GM03348 (cell line): ENCODE measurements around the gene GPR25.

Source experiments
- DNase-seq: peaks from one replicate; pipeline ENCODE4 v3.0.0; 2012; ENCODE audit warnings: low spot score

GPR25 gene

DNA sequence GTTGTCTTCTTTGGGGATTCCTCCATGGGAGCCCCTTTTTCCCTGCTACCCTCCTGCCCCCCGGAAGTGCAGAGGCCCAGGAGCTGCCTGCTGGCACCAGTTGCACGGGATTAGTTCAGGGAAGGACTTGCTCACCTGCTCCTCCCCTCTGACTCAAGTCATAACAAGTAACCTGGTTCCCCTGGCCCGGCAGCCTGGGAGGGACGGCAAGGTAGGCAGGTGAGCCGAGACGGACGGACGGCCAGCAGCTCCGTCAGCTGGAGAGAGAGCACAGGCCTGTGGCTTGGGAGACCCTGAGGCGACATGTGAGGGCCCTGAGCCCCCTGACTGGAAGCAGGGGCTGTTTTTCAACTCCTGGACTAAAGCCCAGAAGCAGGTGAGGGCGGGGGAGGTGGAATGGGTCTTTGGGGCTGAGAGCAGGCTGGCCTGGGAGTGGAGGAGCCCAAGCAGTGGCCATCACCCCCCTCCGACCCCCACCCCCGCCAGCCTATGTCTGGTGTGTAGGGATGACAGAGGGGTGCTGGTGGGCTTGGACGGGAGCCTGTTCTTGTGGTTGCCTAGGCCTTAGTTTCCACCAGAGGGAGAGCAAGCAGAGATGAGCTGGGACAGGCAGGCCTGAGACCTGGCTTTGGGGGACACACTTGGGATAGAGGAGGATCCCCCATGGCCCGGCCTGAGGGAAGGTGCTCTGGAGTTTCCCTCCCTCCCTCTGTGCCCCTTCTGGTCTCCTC lies 22.1 kb downstream of the GPR25 start, which contains the start of gene INAVA:
Gene INAVA (plus strand): TSS at position 189 of the 731 bp plus-strand sequence. CDS start 3,501 bp downstream, outside the sequence.
- no peak for DNase-seq

DNA sequence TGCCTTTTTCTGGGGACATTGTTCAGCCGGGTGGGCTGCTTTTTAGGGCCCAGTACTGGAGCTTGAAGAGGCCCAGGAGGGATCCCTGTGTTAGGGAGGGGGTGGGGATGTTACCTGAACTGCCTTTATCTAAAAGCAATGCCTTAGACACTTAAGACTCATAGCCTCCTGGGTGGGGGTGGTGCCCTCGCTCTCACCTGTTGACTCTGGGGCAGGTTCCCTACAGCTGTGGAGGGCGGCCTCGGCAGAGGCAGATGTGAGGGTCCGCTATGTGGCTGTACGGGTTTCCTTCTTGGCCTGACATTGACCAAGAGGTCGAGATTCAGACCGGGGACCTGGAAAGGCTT lies 22.6 kb downstream of the GPR25 start:
- no peak for DNase-seq

DNA sequence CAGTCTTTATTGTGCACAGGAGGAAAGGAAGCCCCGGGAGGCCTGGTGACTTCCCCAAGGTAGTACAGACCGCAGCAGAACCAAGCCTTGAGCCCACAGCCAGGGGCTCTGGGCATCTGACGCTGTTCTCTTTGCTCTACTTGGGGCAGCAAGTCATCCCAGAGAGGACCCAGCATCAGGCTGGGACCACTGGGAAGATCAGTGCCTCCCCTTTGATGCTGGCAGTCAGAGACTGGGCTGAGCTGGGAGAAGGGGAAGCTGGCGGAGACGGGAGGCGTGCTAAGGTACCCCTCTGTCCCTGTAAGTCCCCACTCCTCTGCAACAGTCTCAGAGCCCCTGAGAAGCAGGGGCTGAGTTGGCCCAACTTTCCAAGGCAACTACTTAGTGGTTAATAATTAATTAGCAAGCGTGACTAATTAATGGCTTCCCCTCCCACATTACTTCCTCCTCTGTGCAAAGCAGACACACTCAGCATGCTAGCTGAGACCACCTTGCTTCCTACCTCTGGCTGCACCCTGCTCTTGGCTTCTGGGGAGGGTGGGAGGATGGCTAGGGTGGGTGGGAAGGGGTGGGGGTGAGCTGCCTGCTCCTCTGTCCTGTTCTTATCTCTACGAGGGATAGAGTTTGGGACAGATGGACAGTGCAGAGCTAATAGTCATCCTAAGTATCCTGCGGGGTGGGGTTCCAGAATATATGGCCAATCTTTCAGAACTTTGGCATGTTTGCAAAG lies 23.2 kb downstream of the GPR25 start:
- DNase-seq, result no peak

DNA sequence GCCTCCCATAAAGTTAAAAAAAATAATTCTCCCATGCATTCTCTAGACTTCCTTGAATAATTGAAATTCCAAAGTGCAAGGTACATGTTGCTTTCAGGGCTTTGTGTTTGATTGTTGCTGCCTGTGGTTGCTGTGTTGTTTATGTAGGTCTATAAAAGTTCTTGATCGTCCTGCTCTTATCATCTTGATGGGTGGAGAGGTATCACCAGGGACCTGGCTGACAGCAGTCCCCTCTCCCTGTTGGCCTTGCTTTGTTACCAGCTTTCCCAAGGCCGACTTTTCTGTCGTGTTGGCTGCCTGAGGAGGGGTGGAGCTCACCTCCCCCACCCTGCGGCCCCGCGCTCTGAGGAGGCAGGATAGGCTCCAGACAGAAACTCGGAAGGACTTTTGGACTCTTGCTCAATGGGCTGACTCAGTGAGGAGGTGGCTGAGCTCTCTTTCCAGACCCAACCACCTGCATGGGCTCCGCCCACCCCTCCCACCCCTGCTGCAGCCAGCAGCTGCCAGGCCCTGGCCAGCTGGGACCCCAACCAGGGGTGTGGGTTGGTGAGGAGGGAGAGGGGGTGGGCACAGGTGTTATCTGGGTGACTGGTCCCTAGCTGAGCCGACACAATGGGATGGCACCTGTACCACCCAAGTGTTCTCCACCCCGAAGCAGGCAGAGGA lies 23.9 kb downstream of the GPR25 start:
- DNase-seq, result no peak

DNA sequence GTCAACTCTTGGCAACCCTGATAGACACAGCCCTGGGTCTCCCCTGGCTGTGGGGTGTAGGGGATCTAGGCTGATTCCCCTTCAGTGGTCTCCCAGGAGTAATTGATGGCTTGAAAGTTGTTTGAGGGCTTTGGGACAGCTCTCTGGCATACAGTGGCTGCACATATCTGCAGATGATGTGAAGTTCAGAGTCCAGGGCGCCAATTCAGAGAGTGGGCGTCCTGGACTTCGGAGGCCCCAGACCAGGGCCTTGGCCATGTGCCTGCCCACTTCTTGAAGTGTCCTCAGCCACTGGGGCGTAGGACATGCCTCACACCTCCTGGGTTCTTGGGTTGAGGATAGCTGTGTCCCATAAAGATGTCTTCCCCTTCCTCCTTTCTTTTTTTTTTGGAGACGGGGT lies 24.5 kb downstream of the GPR25 start:
- DNase-seq, result no peak

DNA sequence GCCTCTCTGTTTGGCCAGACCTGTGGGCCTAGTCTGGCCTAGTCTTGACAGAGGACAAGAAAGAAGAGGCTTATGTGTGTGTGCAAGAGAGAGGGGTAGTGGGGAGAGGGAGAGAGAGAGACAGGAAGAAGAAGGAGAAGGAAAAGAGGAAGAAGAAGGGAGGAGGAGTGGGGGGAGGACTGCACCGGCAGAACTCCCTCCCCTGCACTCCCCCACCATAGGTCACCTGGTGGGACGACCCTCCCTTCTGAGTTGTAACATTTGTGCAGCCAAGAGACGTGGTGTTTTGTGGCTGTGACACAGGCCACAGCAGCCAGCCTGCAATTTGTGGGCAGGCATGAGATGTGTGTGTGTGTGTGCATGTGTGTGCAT lies 26.2 kb downstream of the GPR25 start:
- DNase-seq, result no peak

DNA sequence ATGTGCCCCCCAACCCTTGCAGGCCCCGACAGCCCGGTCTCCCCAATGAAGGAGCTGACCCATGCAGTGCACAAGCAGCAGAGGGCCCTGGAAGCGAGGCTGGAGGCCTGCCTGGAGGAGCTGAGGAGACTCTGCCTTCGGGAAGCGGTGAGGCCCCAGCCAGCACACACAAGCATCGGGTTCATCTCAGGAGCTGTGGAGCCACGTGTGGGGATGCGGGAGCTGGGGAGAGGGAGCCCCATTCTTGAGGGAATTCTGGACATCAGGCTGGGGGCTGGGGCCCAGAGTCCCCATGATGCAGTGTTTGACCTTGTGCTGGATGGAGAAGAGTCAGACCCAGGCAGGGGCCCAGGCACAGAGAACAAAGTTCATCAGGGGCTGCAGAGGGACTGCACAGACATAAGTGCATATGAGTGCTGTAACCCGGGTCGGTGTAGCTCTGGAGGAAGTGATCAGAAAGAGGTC lies 26.7 kb downstream of the GPR25 start:
- DNase-seq, result no peak

DNA sequence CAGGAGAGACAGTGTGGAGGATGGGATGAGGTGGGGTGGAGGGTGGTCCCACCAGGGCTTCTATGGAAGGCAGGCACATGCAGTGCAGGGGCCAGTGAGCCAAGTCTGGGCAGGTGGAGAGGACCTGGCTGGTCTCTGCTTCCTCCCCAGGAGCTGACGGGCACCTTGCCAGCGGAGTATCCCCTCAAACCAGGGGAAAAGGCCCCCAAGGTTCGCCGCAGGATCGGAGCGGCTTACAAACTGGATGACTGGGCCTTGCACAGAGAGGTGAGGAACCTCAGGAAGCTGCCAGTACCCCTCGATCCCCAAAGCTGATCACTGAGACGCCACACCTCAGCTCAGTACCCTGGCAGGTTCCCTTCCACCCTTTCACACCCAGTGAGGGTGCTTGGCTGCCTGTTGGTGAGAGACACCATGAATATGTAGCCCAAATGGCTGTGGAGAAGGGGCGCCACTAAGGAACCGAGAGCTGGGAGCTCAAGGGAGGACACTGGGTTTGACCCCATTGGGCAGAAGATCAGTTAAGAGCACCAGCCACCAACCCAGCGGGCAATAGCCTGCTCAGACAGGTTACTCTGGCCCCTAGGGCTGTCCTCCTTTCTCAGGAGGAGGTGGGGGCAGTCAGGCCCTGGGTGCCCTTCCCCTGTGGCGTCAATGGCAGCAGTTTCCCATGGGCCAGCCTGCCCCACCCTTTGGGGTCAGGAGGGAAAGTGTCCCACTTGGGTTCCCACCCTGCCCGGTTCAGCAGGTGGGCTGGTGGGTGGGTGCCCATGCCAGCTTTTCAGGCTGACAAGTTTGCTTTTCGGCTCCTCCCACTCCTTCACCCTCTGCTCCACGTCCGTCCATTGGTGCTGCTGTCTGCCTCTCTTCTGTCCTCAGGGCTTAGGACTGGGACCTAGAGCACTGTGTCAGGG lies 27.4 kb downstream of the GPR25 start:
- no peak for DNase-seq

DNA sequence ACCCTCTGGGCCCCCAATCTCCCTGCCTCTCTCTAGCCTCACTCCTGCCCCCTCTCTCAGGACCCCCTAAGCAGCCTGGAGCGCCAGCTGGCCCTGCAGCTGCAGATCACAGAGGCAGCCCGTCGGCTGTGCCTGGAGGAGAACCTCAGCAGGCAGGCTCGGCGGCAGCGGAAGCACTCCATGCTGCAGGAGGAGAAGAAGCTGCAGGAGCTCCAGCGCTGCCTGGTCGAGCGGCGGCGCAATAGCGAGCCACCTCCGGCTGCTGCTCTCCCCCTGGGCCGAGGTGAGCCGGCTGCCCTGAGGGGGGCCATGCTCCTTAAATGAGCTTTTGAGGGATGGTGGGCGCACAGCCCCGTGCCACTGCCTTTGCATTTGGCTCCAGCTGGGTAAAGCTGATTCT lies 28.1 kb downstream of the GPR25 start:
- no peak for DNase-seq

DNA sequence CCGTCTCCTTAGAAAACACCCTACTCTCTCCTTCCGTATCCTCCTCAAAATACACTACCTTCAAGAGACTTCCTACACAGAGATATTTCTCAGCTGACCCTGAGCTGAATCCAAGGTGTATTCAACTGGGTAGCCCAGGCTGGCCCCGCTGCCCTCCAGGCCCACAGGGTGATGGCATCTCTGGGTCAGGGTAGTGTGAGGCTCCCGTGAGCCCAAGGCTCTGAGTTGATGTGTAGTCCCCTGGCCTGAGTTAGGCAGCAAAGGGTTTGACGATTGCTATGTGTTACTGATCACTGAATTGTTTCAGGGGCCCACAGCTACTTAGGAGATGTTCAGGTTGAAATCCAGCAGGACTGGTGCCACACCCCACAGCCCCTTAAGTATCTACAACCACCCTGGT lies 28.6 kb downstream of the GPR25 start:
- DNase-seq, result no peak

DNA sequence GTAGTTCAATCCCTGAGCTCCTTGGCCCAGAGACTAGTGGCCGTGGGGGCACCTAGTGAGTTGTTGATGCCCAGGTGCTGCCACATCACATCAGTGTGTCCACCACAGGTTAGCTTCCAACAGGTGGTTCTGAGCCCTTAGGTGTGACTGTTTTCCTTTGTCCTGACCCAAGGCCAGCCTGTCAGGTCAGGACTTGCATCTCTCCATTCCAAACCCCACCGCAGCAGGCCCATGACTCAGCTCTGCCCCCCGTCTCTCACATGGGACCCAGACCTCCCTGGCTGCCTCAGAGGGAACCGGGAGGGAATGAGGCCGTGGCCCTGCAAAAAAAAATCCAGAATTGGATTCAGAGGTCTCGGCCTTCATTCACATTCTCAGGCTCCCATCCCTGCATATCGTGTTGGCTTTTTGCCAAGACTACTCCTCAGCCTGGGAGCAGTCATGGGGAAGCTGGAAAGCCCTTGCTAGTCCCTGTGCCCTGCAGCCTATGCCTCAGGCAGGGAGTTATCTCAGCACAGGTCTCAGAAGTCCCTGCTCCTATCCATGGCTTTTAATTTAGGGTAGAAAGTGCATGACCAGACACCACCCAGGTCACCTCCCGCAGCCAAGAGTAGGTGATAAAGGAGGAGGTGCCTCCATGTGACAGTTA lies 29.1 kb downstream of the GPR25 start:
- no peak for DNase-seq

DNA sequence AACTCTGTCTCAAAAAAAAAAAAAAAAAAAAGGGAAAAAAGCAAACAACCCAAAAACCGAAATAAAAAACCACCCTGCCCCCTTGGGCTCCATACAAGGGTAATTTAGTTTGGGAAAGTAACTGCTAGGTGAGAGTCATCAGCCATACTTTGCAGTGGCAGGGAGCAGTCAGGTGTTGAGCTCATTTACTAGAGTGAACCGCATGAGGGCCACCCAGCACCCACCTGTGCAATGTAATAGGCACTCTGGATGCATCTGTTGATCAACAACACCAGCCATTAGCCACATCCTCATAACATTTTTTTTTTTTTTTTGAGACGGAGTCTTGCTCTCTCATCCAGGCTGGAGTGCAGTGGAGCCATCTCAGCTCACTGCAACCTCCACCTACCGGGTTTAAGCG lies 31.0 kb downstream of the GPR25 start:
- DNase-seq, result no peak

DNA sequence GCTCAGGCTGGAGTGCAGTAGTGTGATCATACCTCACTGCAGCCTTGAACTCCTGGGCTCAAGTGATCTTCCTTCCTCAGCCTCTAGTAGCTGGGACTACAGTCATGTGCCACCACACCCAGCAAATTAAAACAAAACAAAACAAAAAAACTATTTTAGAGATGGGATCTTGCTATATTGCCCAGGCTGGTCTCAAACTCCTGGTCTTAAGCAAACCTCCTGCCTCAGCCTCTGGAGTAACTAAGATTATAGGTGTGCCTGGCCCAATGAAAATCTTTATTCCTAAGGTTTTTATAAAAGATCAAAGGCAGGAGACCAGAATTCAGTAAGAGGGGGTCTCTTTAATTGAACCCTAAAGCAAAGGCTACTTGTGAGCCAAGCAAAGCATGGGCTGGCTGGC lies 32.0 kb downstream of the GPR25 start:
- no peak for DNase-seq

DNA sequence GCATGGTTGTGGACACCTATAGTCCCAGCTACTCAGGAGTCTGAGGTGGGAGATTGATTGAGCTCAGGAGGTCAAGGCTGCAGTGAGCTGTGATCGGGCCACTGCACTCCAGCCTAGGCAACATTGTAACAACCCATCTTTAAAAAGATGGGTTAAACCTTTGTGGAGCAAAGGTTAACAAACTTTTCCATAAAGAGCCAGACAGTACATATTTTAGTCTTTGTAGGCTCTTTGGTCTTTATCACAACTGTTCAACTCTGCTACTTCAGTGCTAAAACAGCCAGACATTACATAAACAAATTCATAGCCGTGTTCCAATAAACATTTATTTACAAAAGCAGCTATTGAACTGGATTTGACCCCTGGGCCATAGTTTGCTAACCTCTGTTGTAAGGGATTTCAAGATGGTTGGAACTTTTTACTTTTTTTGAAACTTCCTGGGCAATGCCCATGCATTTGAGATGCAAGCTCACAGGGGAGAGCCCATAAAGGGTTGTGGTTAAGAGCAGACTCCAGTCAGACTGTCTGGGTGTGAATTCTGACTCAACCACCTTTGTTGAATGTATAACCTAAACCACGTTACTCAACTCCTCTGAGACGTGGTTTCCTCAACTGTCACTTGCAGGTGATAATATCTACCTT lies 32.8 kb downstream of the GPR25 start:
- no peak for DNase-seq

DNA sequence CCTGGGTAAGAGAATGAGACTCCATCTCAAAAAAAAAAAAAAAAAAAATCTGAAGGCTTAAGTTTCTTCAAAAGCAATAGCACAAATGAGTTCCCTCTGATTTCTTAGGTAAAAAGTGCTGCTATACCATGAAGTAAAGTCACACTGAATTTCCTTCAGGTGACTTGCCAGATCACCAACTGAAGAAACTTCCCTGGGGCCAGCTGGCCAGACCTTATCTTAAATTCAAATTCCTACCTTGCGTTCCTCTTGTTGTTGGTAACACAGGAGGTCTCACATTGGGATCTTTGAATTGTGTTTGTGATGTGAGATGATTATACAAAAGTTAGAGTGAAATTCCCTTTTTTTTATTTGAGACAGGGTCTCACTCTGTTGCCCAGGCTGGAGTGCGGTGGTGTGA lies 33.7 kb downstream of the GPR25 start:
- DNase-seq, result no peak

DNA sequence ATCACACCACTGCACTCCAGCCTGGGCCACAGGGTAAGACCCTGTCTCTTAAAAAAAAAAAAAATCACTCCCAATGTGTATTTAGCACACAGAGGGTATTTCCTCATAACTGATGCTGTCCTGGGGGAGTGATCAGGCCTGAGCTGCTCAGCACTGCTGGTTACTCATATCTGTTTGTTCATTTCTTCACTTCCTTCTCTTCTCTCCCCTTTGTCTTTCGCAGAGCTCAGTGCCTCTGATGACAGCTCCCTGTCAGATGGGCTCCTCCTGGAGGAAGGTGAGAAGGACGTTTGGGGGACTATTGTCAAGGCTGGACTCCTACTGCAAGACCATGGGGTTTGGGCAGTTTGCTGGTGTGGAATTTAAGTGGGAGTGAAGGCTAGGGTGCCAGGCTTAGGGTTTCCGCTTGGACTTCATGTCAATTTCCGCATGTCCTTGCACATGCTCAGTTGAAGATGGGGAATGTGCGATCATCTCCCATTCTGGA lies 34.9 kb downstream of the GPR25 start:
- DNase-seq, result no peak

DNA sequence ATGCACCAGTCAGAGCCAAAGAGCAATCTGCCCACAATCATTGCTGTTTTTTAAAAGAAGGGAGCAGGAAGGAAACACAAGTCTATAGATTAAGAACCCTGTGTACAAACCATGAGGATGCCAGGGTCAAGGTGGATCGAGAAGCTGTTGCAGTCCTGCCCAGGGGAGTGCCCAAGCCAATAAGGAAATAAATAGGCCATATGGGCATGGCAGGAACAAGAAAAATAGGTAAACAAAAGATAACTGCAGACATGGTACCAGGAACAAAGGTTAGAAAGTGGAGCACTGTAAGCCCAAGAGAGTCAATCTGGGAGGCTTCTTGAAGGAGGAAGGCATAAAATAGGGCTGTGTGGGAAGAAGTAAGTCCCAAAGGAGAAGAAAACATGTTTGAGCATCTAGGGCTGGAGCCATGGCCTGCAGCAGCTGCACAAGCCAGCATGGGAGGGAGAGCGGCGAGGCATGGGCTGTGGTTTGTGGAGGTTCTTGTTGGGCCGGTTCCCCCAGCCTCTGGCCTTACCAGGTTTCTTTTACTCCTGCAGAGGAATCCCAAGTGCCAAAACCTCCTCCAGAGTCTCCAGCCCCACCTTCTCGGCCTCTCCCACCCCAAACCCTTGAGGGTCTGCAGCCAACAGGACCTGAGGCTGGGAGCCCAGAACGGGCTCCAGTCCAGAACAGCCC lies 35.5 kb downstream of the GPR25 start:
- no peak for DNase-seq

DNA sequence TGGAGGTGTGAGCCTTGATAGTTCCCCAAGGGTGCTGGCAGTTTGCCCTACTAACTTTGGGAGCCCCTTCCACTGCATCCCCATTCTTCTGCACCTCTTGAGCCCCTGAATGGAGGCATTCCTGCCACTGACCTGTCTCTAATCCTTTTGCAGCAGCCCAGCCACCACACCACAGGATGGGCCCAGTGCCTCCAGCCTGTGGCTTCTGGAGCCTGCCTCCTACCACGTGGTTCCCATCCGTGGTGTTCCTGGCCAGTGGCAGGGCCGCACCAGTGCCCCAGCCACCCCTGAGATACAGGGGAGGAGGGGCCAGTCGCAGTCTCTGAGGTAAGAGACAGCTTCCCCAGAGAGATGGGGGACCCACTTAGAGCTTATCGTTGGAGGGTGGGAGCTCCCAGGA lies 36.3 kb downstream of the GPR25 start:
- DNase-seq, result no peak

DNA sequence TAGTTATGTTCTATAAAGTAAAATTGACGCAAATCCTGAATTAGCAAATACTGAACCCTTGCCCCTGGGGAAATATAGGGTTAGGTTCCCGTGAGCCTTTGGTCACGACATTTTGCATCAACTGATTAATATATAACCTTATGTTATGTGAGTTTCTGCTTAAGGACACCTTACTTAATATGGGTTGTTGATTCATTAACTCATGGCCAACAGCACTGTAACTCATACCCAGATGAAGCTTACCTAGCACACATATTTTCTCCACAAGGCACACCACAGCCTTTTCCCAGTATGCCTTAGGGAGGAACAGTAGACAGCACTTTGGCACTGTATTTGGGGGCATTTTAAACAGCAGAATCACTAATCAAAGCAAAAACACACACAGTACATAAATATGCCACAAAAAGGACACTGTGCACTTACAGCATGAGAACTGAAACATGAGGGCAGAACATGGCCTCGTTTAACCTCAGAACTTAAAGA lies 37.0 kb downstream of the GPR25 start:
- DNase-seq, result no peak

DNA sequence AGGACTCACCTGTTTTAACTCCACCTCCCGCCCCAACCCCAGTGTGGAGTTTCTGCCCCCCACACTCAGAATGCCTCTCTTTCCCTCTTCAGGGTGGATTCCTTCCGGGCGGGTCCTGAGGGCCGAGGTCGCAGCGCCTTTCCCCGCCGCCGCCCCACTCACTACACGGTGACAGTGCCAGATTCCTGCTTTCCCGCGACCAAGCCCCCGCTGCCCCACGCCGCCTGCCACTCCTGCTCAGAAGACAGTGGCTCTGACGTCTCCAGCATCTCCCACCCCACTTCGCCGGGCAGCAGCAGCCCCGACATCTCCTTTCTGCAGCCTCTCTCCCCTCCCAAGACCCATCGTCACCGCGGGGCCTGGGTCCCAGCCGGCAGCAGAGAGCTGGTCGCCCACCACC lies 38.6 kb downstream of the GPR25 start:
- no peak for DNase-seq
